Dermis blood vessel endothelial cell (primary cell): ENCODE results near the gene DNMT3L. TPM values are rescaled to one million over a fixed set of nuclear protein-coding genes. Genes with fewer than 3 reads are reported as not detected.
A peak's percentile ranks its signal among the peaks of the same experiment; 100 is the strongest.
"Not testable (repeated sequence)": the region's sequence is repeated elsewhere in the genome, so short reads cannot be mapped to it uniquely, and the experiment has no call there.

ENCODE experiments used
- DNase-seq: peaks from one replicate; pipeline ENCODE4 v3.0.0; 2010
- total RNA-seq: library from RNA; depleted of rRNA; stranded (reverse); fragments of >200 nt; gene quantifications from 2 replicates; pipeline ENCODE4 v1.2.3, GENCODE V29; 2014

Gene DNMT3L
- total RNA-seq, 1 donor from 2014 or later: not detected

DNA sequence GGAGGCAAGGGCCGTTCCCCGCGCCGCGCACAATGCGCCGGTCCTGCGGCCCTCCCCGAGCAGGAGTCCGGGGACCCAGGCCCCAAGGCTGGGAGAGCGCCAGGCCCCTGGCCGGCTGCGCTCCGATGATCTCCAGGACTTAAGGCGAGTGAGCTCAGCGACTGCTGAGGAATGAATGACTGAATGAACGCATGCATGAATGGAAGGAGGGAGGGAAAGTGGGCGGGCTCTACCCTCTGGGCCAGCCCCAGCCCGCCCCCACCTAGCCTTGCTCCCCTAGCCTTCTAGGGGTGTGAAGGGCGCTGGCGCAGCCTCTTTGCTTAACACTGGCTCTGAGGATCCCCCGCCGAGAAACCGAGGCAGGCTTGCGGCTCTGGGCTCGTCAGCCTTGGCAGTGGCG, 20.4 kb downstream of the DNMT3L start:
- not testable (repeated sequence) for DNase-seq

GRCh38 chr21:44240842-44241241, 20.9 kb downstream of the DNMT3L start, which contains the start of gene ICOSLG:
Gene ICOSLG, minus strand, starts transcription at chr21:44240943. Its CDS starts 126 bp downstream, at chr21:44240817.
- not testable (repeated sequence) for DNase-seq

- DNase-seq: not testable (repeated sequence)
These were observed 21.3 kb downstream of the DNMT3L start for GRCh38 chr21:44240353-44240752.

GRCh38 chr21:44229561-44229960, 32.1 kb downstream of the DNMT3L start:
- DNase-seq: not testable (repeated sequence)

- not testable (repeated sequence) for DNase-seq
These were observed 33.6 kb downstream of the DNMT3L start for GRCh38 chr21:44228109-44228508.

DNA sequence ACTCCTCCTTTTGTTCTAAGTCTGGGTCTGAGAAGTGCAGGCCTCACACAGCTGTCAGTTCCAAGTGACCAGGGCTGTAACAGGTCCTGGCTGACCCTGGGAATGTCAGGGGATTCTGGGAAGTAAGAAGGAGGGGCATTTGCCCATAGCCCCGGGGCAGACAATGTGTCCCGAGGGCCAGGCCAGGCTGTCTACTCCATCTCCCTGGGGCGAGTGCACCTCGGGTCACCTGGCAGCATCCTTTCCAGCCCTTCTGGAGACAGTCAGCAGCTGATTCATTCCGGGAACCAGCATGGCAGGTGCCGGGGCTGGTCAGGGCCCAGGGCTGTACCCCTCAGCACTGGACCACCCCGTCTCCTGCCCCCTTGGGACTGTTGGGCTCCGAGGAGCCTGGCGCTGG, 34.1 kb downstream of the DNMT3L start:
- not testable (repeated sequence) for DNase-seq

DNA sequence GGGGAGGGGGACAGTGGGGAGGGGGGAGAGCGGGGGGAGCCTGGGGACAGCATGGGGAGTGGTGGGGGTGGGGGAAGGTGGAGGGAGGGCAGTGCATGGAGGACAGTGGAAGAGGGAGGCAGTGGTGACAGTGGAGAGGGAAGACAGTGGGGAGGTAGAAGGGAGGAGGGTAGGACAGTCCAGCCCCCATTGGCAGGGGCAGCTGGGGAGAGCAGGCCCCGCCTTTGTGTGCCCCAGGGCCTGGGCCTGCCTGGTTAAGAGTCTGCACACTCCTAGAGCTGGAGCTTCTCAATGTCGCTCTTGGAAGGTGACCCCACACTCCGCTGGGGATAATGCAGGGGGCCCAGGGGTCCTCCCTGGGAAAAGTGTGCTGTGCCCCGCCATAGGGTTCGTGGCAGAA, 36.1 kb downstream of the DNMT3L start:
- DNase-seq: not testable (repeated sequence)

DNA sequence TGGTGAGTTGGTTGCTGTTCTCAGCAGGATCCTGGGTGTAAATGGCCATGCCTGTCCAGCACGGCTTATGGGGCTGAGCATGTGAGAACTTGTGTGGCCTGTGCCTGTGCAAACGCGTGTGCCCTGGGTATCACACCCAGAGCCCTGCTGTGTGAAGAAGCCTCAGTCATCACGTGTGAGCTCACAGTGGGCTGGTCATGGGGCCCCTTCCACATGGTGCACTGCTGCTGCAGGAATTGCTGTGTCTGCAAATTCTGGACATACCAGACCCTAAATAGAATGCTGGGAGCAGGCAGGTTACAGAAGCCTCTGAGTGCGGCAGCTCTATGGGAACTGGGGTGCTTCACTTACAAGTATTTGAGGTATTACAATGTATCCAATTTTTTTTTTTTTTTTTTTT, 38.4 kb downstream of the DNMT3L start:
- not testable (repeated sequence) for DNase-seq

GRCh38 chr21:44220674-44221073, 41.0 kb downstream of the DNMT3L start:
- DNase-seq: not testable (repeated sequence)

DNA sequence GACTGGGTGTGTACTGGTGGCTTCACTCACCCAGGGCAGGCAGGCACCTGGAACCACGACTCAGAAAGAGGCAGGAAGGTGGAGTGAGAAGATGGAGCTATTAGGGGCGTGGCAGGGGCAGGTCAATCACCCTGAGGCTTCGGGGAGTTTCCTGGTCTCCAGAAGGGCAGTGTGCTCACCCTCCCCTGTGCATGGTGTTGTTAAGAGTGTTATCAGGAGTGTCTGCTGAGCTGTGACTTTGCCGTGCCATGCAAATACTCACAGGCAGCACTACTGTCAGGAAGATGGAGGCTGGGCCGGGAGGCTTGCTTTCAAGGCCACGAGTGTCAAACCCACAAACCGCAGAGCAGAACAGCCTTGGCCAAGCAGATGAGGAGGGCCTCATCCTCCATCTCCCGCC, 43.2 kb downstream of the DNMT3L start:
- not testable (repeated sequence) for DNase-seq

DNA sequence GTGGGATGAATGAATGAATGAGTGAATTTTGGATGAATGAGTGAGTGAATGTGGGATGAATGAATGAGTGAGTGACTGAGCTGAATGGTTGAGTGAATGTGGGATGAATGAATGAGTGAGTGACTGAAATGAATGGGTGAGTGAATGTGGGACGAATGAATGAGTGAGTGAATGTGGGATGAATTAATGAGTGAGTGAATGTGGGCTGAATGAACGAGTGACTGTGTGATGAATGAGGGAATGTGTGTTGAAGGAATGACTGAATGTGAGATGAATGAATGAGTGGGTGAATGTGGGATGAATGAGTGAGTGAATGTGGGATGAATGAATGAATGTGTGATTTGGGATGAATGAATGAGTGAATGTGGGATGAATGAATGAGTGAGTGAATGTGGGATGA, 49.7 kb downstream of the DNMT3L start:
- DNase-seq: not testable (repeated sequence)

GRCh38 chr21:44211574-44211973, 50.1 kb downstream of the DNMT3L start:
- not testable (repeated sequence) for DNase-seq

DNA sequence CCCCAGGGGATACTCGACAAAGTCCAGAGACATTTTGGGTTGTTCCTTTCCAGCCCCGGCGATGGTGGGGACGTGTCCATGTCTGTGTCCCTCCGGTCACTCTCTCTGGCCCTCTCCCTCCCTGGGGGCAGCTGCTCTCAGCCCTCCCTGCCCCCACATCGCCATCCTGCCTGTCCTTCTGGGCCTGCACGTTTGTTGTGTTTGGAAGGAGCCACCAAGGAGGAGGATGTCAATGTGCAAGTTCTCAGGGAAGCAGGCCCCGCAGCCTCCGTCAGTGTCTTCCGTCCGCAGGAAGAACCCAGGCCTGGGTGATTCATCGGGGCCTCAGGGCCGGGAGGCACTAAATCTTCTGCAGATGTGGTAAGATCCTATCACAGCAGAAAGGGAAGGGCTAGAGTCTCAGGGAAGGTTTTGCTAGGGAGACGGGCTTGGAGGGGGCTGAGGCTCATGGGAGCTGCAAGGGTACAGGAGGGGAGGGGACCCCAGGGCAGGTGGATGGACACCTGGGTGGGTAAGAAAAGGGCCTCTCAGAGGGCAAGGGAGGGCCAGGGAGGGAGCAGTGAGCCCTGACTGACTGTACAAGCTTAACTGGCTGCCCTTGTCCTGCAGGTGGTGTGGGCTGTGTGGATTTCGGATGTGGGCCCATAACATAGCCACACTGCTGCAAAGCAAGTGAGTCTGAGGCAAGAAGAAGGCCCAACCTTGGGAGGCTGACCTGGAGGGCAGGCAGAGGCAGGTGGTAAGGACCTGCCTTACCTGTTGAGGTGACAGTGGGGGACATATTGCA, 53.6 kb downstream of the DNMT3L start:
- DNase-seq: peak; percentile 10

DNA sequence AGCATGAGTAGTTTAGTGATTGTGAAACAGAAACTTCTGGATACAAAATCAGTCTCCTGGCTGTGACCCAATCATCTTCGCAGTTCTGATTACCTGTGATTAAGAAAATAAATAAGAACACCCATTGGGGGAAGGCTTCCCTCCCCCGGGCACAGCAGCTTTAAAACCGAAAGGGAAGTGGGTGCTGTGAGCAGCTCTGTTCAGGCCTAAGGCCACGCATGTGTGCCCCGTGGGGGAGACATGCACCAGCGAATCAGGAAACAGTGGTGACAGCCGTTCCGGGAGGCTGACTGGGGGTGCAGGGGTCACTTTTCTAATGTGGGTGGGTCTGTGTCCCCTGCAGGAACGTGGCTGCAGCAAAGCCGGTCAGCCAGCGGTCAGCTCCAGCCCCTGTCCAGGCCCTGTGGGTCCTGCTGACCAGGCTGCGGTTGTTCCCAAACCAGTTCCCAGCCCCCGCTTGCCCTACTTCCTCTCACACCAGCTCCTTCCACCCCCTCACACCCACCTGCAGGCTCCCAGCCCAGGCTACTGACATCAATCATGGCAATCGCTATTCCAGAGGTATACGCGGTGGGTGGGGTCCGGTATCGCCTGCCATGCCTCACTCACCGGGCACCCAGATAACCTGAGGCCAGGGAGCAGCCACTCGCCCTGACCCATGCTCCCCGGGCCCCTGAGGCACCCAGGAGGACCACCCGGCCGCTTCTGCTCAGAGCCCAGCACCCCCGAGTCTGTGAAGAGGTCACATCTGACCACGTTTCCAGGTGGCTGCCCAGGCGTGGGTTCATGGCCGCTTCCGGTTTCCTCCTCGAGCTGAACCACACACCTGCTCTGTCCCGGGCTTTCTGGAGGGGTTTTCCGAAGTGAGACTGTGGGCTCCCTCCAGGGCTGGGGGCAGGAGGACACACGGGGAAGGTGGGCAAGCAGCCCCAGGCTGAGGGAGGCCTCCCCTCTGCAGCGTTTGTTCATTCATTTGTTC, 54.7 kb downstream of the DNMT3L start:
- not testable (repeated sequence) for DNase-seq

DNA sequence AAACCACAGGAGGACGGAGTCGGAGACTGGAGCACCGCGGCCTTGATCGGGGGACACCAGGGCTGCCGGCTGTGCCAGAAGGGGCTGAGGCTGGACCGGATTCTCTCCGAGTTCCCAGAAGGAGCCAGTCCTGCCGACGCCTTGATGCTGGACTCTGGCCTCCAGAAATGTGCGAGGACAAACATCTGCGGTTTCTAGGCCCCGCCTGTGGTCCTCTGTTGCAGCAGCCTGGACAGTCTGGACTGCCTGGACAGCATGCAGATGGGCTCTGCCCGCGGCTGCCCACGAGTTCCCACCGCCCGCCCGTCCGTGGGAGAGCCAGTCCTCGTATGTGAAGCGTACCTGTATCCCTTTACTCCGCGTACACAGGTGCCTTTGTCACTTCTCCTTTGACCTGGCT, 55.5 kb downstream of the DNMT3L start:
- DNase-seq: not testable (repeated sequence)

- DNase-seq: not testable (repeated sequence)
These were observed 59.0 kb downstream of the DNMT3L start for GRCh38 chr21:44202590-44203299.

DNA sequence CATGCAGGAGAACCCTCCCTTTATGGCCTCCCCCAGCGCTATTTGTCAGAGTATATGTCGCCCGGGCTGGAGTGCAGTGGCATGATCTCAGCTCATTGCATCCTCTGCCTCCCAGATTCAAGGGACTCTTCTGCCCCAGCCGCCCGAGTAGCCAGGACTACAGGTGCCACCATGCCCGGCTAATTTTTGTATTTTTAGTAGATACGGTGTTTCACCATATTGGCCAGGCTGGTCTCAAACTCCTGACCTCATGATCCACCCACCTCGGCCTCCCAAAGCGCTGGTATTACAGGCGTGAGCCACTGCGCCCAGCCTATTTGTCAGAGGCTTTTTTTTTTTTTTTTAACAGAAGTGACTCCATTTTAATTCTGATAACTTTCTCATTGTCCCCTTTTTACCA, 61.7 kb downstream of the DNMT3L start:
- not testable (repeated sequence) for DNase-seq

DNA sequence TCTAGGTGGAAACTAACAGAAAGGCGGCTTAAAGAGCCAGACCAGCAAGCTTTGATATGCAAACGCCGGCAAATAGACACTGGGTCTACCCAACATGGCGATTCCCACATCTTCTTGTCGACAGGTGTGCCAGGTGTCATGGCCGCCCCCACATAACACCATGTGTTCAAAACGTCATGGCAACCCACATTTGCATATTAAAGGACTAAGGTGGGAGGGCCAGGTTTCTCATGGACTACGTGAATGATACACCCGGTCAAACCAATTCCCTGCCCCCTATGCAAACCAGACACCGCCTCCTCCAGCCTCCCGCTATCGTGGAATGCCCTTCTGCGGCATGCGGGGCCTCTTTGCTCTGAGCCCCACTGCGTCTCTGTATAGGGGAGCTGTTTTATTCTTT, 62.2 kb downstream of the DNMT3L start:
- no peak for DNase-seq

DNA sequence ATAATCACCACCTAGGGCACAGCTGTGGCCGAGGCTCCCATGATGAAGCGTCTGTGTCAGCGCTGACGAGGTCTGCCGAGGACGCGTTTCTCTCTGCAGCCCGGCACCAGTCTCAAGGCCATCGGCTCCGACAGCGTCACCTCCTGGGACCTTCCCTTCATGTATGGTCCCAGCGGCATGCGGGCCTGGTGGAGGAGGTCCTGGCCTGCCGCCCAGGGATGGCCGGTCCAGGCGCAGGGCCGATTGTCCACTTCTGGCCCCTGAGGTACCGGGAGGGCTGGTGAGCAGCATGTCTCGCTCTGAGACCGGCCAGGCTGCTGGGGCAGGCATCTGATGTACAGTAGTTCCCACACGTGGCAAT, 64.6 kb downstream of the DNMT3L start:
- not testable (repeated sequence) for DNase-seq
